Activated CD4-positive, alpha-beta T cell treated with anti-CD3 and anti-CD28 coated beads for 24 hours (primary cell): ENCODE results near the gene TRIM29.
A peak's percentile ranks its signal among the peaks of the same experiment; 100 is the strongest.

ENCODE experiments used
- DNase-seq, 2 donors: peaks; one replicate each; pipeline ENCODE4 v3.0.0-alpha.2; 2020; ENCODE audit warnings: low read depth in 2 of 2

TRIM29 gene

GRCh38 chr11:120122924-120123683 is 14.8 kb downstream of the TRIM29 start:
- DNase-seq = no peak

- no peak for DNase-seq
Observed at GRCh38 chr11:120121914-120122473, 15.9 kb downstream of the TRIM29 start.

GRCh38 chr11:120121336-120121735 is 16.6 kb downstream of the TRIM29 start:
- no peak for DNase-seq

- no peak for DNase-seq
Observed at GRCh38 chr11:120120805-120121335, 17.0 kb downstream of the TRIM29 start.

GRCh38 chr11:120119121-120119520 is 18.8 kb downstream of the TRIM29 start:
- no peak for DNase-seq

GRCh38 chr11:120117991-120118390 is 19.9 kb downstream of the TRIM29 start:
- no peak for DNase-seq

- no peak for DNase-seq
Observed at GRCh38 chr11:120116966-120117365, 20.9 kb downstream of the TRIM29 start.

GRCh38 chr11:120115272-120116000 is 22.5 kb downstream of the TRIM29 start:
- no peak for DNase-seq

- DNase-seq = no peak
Observed at GRCh38 chr11:120112174-120112796, 25.6 kb downstream of the TRIM29 start.

GRCh38 chr11:120109531-120109930 is 28.4 kb downstream of the TRIM29 start:
- DNase-seq = no peak

GRCh38 chr11:120108785-120109168 is 29.1 kb downstream of the TRIM29 start:
- DNase-seq = no peak

GRCh38 chr11:120108154-120108784 is 29.6 kb downstream of the TRIM29 start:
- DNase-seq = peak; percentile 42 to 57

GRCh38 chr11:120107692-120108091 is 30.2 kb downstream of the TRIM29 start:
- no peak for DNase-seq

- DNase-seq = no peak
Observed at GRCh38 chr11:120106354-120107150, 31.4 kb downstream of the TRIM29 start.

GRCh38 chr11:120105576-120105975 is 32.3 kb downstream of the TRIM29 start:
- no peak for DNase-seq

GRCh38 chr11:120104041-120104565 is 33.8 kb downstream of the TRIM29 start:
- no peak for DNase-seq

GRCh38 chr11:120102864-120103122 is 35.1 kb downstream of the TRIM29 start:
- DNase-seq = no peak

GRCh38 chr11:120102050-120102863 is 35.7 kb downstream of the TRIM29 start:
- DNase-seq = no peak

- DNase-seq = no peak
Observed at GRCh38 chr11:120098503-120099020, 39.4 kb downstream of the TRIM29 start.
